NCI-H146 treated with DMSO at 0.1 percent for 48 hours (cell line): ENCODE measurements around the gene SARS1.
A peak's percentile ranks its signal among the peaks of the same experiment; 100 is the strongest.
"Not testable (repeated sequence)": the region's sequence is repeated elsewhere in the genome, so short reads cannot be mapped to it uniquely, and the experiment has no call there.

Experiments
- DNase-seq: peaks from one replicate; lab custom pipeline; 2025; ENCODE audit not compliant: unreplicated experiment; lab: John Stamatoyannopoulos, UW

SARS1 gene, protein sequence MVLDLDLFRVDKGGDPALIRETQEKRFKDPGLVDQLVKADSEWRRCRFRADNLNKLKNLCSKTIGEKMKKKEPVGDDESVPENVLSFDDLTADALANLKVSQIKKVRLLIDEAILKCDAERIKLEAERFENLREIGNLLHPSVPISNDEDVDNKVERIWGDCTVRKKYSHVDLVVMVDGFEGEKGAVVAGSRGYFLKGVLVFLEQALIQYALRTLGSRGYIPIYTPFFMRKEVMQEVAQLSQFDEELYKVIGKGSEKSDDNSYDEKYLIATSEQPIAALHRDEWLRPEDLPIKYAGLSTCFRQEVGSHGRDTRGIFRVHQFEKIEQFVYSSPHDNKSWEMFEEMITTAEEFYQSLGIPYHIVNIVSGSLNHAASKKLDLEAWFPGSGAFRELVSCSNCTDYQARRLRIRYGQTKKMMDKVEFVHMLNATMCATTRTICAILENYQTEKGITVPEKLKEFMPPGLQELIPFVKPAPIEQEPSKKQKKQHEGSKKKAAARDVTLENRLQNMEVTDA

DNA sequence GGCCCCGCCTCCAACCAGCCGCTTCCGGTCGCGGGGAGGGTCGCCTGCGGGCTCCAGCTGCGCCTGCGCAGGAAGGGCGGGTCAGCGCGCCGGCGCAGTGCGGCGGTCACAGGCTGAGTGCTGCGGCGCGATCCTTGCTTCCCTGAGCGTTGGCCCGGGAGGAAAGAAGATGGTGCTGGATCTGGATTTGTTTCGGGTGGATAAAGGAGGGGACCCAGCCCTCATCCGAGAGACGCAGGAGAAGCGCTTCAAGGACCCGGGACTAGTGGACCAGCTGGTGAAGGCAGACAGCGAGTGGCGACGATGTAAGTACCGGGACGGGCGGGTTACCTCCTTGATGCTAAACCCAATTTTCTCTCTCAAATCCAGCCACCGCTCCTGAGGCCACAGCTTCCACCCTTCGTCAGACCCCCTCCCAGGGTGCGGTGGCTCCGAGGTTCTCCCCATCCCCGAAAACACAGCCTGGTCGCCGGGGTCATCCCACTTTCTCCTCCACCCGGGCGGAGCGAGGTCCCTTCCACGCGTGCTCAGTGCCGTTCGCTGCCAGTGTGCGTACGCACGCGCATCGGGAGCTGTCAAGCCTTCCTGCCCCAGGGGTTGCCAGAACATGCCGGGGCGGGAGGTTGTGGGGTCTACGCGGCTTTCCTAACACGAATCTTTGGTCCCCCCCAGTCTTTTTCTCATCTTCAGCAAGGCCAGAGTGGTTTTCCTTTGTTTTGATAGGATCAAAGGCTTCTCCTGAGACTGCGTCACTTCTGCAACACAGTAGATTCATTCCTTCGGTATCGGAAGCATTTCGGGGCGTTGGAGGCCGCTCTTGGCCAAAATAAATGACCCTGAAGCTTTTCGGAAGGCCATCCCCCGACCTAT, at the start of gene SARS1:
Gene SARS1, plus strand, starts transcription at position 95 of the 870 bp plus-strand sequence. Its CDS starts 75 bp downstream, at position 170.
- DNase-seq, result peak; percentile 77

DNA sequence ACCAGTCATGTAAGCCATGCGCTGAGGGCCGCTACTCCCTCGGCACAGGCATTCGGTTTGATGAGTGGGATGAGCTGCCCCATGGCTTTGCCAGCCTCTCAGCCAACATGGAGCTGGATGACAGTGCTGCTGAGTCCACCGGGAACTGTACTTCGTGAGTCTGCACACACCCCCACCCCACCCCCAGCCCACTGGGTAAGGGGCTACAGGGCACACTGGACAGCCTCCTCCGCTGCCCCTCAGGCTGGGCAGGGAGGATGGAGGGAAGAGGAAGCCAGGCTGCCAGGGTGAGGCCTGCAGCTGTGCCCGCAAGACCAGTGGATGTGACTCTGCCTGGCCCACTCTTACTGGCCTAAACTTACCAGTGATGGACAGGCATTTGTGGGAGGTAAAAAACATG, 49.2 kb upstream of the SARS1 start:
- no peak for DNase-seq

DNA sequence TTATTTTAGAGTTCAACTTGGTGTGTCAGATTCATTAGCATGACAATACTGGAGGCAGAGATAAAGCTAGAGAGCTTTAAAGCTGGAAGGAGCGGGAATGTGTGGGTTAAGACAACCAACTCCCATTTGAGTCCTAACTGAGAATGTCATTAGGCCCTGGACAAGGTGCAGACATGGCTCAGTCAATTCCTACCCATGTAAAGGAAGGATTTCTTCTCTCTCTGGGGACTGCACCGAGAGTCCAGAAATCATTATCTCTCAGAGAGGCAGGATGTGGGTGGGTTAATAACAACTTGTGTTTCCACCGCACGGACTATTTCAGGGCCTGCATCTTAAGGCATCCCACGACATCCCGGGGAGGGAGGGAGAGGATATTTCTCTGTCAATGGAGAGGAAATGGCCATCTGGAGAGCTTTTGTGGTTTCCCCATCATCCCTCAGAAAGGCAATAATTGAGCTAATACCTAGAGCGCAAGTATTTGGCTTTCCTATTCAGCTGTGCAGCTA, 46.7 kb upstream of the SARS1 start:
- no peak for DNase-seq

DNA sequence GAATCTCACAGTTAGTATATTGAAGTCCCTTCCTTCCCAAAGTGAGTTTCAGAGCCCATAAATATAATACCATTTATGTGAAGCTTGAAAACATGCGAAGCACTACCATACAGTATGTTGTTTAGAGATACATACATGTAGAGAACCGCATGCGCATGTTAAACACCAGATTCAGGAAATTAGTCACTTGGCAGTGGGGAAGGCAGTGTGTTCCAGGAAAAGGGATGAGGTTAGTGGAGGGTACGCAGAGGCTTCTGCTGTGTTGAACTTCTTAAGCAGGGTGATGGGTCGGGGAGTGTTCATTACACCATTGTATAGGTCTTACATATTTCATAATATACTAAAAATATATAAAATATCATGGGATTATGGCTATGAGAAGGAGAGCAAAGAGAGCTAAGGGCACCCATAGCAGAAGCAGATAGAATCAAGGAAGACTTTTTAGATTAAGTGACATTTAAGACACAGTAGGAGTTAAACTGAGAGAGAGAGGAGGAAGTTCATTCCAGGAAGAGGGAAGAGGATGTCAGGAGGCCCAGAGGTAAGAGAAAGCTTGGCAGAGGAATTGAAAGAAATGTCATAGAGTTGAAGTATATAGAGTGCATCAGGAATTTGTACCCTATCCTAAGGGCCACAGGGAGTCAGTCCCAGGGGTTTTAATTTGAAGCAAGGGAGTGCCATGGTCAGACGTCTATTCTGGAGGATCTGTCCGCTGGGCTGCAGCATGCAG, 43.5 kb upstream of the SARS1 start:
- DNase-seq, result no peak

DNA sequence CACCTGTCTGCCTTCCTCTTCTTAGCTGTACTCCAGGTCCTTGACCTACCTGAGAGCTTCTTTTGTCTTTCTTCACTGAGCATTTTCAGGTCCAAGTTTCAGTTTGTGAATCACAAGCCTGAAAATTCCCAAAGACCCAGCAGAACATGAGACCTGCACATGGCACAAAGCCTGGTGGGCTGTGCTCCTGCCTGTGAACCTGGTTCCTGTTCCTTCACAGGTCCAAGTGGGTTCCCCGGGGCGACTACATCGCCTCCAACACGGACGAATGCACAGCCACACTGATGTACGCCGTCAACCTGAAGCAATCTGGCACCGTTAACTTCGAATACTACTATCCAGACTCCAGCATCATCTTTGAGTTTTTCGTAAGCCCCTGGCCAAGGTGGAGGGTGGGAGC, 42.1 kb upstream of the SARS1 start:
- DNase-seq, result no peak

DNA sequence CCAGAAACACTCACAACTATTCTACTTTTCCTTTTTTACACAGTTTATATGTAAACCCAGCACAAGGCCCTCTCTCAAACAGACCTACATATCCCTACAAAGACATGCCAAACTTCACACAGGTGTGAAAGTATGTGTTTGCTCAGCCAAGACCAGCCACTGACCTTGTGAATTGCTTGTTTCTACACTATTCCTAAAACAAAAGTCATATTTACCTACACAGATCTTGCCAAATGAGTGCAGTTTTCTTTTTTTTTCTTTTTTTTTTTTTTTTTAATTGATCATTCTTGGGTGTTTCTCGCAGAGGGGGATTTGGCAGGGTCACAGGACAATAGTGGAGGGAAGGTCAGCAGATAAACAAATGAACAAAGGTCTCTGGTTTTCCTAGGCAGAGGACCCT, 37.4 kb upstream of the SARS1 start:
- not testable (repeated sequence) for DNase-seq

DNA sequence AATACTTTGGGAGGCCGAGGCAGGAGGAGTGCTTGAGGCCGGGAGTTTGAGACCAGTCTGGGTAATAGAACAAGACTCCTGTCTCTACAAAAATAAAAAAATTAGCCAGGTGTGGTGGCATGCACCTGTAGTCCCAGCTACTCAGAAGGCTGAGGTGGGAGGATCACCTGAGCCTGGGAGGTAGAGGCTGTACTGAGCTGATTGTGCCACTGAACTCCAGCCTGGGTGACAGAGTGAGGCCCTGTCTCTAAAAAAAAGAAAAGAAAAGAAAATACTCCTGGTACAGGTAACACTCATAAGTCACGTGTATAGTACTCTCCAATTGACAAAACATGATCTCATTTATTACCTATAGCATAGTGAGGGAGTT, 33.0 kb upstream of the SARS1 start:
- not testable (repeated sequence) for DNase-seq

DNA sequence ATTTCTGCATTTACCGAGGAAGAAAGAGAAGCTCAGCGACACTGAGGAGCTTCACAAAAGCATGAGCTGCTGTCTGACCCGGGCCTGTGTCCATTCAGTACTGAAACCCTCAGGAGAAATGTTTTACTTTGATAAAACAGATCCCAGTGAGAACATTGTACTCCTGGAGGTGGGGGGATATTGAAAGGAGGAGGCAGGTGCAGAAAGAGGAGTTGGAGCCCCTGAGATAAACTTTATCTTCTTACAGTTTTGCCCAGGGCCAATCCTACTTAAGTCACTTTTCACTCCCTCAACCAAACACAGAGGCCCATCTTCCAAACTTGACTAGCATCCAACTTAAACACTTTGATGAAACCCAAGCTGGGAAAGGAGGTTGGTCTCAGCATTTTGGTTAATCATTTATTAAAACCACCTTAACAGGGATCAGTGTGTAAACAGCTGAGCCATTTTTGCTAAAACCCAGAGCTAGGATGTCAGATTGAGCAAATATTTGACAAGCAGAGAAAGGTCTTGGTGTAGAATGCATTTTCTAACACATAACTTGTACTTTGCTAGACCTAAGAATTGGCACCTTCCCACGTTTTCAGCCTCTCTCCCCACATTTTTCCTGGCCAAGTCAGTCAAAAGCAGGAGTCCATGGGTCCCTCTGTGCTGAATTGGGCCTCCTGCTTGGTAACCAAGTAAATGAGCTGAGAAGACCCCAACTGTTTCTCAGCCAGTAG, 32.5 kb upstream of the SARS1 start:
- no peak for DNase-seq

DNA sequence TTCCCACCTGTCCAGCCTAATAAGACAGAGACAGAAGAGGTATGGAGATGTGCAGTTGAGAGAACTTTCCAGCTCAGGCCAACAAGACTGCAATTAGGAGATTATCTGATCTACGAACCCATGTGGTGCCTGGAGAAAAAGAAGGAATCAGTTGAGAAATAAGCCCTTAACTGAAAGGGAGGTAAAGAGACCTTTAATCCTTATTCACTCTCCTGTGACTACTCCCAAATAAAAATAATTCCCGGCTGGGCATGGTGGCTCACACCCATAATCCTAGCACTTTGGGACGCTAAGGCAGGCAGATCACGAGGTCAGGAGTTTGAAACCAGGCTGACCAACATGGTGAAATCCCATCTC, 31.9 kb upstream of the SARS1 start:
- DNase-seq, result no peak

DNA sequence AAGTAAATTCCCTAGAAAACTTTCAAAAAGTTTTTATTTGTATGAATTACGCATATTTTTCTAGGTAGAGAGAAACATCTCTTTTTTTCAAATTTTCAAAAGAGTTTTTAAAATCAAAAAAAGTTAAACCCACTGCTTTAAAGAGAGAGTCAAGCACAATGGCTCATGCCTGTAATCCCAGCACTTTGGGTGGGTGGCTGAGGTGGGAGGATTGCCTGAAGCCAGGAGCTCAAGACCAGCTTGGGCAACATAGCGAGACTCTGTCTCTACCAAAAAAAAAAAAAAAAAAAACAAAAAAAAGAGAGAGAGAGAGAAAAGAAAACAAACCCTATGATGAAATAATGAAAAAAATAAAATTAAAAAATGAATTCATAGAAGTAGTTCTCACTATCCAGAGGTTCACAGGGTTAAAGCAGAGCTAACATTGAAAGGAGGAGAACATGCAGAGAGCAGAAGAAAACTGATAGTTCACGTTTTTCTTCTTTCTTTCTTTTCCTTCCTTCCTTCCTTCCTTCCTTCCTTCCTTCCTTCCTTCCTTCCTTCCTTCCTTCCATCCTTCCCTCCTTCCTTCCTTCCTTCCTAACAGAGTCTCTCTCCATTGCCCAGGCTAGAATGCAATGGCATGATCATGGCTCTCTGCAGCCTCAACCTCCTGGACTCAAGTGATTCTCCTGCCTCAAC, 30.5 kb upstream of the SARS1 start:
- no peak for DNase-seq

DNA sequence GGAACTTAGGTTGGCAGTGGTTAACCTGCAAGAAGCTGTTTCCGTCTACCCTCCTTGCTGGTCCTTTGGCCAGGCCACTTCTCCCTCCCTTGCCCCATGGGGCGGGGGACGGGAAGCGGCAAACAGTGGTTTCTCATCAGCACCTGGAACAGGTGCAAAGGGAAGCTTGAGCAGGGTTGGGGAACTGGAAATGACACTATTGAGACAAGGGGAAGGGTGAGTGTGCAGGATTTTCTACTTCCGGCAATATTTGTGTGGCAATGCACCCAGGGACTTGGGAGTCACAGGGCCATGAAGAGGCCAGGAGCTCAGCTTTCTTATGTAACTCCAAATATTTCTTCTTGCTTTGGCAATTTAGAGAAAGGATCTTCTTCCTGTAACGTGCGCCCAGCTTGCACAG, 29.0 kb upstream of the SARS1 start:
- DNase-seq, result no peak

DNA sequence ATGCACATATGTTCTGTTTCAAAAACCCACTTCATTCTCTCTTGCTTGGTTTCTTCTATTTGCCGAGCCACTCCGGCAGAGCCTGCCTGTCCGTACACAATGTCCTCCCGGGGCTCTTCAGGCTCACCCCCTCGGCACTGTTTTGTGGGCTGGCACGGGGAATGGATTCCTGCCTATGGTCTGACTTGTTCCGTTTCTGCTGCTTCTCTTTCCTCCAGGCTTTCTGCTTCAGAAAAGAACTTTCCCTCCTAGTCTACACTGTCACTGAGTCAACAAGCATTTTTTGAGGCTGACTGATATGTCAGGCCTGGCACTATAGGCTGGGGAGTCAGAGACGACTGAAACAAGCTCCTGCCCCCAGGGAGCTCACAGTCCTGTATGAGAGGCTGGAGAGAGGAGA, 28.4 kb upstream of the SARS1 start:
- DNase-seq, result no peak

DNA sequence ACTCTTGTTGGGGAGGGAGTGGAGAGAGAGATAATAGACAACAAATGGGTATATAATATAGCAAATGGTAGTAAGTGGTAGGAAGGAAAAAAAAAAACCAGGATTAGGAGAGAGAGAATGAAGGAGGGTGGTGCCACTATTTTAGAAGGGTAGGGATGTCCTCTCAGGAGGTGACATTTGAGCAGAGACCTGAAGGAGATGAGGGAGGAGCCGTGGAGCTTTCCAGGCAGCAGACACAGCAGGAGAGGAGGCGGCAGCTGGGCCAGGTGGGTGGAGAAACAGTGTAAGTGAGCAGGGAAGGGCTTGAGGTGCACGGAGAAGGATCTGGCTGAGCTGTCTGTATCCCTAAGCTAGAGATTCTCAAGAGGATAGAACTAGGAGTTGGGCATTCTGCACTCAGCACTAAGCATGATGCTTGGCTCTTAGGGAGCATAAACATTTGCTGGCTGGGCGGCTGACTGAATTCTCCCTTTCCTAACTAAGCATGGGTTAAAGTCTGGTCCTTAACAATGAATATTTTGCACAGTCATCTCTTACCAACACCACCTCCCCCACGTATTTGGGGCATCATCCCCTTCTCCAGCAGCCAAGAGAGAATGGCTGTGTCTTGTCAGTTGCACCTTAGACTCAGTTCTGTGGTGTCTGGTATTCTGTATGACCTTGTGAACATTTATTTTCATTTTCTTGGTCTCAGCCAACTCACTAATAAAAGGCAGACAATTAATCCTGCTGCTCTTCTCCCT, 27.6 kb upstream of the SARS1 start:
- DNase-seq, result no peak

DNA sequence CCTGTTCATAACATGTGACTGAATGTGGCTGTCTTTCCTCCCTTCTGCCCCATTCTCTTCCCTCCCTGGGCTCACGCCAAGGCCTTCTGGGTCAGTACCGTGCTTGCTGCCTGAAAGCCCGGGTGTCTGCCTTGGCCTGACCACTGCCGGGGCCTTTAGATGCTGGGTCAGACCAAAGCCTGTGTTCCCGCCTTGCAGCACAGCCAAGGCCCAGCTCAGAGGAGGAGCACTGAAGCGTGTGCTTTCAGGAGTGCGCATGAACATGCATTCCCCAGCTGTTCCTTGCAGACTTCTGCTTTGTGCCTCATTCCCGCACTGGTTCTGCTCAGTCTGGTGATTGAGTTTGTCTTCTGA, 27.0 kb upstream of the SARS1 start:
- DNase-seq, result no peak

DNA sequence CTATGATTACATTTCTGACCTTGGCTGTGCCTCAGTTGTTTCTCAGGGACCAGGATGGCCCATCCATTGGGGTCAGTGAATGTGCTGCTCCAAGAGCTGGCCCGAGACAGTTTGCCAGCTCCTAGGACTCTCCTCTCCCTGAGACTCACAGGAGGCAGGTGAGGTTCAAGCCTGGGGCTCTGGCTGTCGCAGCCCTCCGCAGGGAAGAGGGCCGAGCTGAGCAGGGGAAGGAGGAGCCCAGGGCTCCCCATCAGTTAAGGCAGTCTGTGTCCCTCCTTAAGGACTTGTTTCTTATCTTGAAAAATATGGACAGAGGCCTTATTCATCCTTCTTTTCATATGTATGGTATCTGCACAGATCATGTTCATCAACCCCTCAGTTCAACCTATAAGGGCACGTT, 26.6 kb upstream of the SARS1 start:
- no peak for DNase-seq

DNA sequence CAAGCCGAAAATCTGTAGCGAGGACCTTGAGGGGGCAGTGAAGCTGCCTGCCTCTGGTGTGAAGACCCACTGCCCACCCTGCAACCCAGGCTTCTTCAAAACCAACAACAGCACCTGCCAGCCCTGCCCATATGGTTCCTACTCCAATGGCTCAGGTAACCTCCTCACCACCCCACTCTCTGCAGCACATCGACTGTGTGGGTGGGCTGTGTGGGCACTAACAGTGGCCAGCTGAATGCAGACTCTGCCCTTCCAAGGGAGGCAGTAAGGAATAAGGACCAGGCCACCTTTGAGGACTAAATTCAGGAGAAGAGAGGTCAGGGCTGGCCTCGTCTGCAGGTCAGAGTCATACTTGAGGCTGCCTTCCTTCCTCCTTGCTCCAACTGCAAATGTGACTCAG, 25.5 kb upstream of the SARS1 start:
- DNase-seq, result no peak

DNA sequence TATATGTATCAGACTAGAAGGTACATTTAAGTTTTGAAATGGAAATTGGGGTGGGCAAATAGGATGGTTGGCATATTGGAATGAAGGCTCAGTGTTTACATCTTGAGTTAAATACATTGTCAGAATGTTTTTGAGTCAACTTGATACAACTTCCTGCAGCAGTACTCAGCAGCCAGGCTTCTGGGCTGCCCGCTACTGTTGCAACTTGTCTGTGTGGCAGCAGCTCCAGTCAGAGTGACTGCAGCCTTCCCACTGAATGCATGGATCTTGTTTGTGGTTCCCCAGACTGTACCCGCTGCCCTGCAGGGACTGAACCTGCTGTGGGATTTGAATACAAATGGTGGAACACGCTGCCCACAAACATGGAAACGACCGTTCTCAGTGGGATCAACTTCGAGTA, 24.9 kb upstream of the SARS1 start:
- DNase-seq, result no peak

DNA sequence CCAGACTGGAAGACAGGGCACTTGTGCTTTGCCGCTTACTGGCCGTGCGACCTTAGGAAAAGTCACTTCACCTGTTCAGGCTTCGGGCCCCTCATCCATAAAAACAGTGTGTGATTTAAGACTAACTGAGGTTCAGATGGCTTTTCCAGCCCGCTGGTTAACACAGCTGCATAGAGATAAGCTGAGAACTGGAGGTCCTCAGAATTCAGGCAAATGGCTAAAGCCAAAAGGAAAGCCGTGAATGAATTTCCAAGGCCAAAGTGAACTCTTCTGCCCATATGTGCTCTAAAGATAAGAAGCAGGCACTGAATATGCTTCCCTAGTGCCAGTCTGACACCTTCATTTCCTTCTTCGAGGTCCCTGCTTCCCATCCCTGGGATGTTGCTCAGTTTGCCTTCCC, 23.5 kb upstream of the SARS1 start:
- DNase-seq, result no peak

DNA sequence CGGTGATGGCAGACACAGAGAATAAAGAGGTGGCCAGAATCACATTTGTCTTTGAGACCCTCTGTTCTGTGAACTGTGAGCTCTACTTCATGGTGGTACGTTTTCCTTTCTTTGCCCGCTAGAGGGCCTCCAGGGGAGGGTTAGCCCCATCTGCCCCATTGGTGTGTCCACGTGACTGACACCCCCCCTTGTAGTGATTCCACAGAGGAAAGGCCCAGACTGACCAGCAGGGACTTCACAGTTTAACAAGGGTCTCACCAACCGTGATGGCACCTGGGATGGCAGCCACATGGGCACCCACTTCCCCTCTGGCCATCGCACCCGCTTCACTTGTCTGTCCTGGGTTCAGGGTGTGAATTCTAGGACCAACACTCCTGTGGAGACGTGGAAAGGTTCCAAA, 22.3 kb upstream of the SARS1 start:
- DNase-seq, result no peak

DNA sequence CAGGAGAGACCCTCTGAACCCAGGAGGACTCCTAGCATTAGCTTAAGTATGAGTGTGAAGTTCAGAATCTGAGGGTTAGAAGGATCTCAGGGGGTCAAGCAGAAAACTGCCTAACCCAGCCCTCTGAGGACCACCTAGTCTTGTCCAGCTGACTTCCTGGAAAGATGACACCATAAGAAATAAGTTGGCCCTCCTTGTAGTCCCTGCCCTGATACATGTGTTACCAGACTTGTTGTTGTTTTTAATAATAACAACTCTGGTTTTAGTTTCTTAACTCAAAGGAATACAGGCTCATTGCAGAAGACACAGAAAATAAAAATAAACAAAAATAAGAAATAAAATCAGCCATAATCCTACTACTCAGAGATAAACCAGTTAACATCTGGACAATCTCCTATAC, 21.8 kb upstream of the SARS1 start:
- DNase-seq, result no peak
